ENCODE measurements around the gene TENT4B. TPM values are rescaled to one million over a fixed set of nuclear protein-coding genes. Genes with fewer than 3 reads are reported as not detected.
A peak's percentile ranks its signal among the peaks of the same experiment; 100 is the strongest.

Gene TENT4B
- total RNA-seq, 1 experiment from 2014 or later = 28.6 TPM

- peaks cover 17% of the 10 kb centered on the region for H3K36me3 Mint-ChIP-seq (ENCODE audit: insufficient read depth, unreplicated experiment)
- H3K4me3 Mint-ChIP-seq (ENCODE audit: unreplicated experiment) = peak overlapping the region; percentile 23
- ChIA-PET POLR2A (no interaction called here), CTCF (interaction anchor here (0.7 to 2.4 kb wide), 3 partner anchors 42 to 245 kb away, joined by 3 to 16 read pairs (median 3); partner anchors contain the start of gene CNEP1R1)
- Histone ChIP-seq H3K9me3 (no peaks in the 10 kb centered on the region), H3K36me3 (ENCODE audit: control insufficient read depth, insufficient read depth, low read length) (0 out of 2 replicates have a peak, but pooled peaks cover 2% of the 10 kb centered on the region), H3K4me3 (ENCODE audit: low read depth, low read length) (no peak overlapping the region), H3K4me1 (peaks cover 45% of the 10 kb centered on the region), H3K27me3 (replicated peaks; ENCODE audit: control insufficient read depth, insufficient read depth, low read length) (no peaks in the 10 kb centered on the region)
- no peaks in the 10 kb centered on the region for H3K27me3 Mint-ChIP-seq (ENCODE audit: insufficient read depth, unreplicated experiment)
- H3K9me3 Mint-ChIP-seq (ENCODE audit: unreplicated experiment) = no peaks in the 10 kb centered on the region
- H3K27ac Mint-ChIP-seq (ENCODE audit: unreplicated experiment) = peak overlapping the region; percentile 94
- H3K4me1 Mint-ChIP-seq (ENCODE audit: low read depth, unreplicated experiment) = peaks cover 39% of the 10 kb centered on the region
- TF ChIP-seq, protein P1, sequence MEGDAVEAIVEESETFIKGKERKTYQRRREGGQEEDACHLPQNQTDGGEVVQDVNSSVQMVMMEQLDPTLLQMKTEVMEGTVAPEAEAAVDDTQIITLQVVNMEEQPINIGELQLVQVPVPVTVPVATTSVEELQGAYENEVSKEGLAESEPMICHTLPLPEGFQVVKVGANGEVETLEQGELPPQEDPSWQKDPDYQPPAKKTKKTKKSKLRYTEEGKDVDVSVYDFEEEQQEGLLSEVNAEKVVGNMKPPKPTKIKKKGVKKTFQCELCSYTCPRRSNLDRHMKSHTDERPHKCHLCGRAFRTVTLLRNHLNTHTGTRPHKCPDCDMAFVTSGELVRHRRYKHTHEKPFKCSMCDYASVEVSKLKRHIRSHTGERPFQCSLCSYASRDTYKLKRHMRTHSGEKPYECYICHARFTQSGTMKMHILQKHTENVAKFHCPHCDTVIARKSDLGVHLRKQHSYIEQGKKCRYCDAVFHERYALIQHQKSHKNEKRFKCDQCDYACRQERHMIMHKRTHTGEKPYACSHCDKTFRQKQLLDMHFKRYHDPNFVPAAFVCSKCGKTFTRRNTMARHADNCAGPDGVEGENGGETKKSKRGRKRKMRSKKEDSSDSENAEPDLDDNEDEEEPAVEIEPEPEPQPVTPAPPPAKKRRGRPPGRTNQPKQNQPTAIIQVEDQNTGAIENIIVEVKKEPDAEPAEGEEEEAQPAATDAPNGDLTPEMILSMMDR (IDR thresholded peaks at IDR 0.05; ENCODE audit: insufficient read depth in 1 of 2, low read depth in 1 of 2, low read length in 1 of 2, severe bottlenecking in 1 of 2, unreplicated experiment in 1 of 2) = no peak
- no TSS peak for BruUV-seq (replicated peaks)
- intact Hi-C loops (cut with micrococcal nuclease; ENCODE audit: unreplicated experiment) = loop anchor here (1.0 kb wide), 1 partner anchor 48 kb away; no protein-coding TSS in a partner anchor
- no peak for DNase-seq
Measured at GRCh38 chr16:50203681-50204080, 50.6 kb downstream of the TENT4B start.

DNA sequence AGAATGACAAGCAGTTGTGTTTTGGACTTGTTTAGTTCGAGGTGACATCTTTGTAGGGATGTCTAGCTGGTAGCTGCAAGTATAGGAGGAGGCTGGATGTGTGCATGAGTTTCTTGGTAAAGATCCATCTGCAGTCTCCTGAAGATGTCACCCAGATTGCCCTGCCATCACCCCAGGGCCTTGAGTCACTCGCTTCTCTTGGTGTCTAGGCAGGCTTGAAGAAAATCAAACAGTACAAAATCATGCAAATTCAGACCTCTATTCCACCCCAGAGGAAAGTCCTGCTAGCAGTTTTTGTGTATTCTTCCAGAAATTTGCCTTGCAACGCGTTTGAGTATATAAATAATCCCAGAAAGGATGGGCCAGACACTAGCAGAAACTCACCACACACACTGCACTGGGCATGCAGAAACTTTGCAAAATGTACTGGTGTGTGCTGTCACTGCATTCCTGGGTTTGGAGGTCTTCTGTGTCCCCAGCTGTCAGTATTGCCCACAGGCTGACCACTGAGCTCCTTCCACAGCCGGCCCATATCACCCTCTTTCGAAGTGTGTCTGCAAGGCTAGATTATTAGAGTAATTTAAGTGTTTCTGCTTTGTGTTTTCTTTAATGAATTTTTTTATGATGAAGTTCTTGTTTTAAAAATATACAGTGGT lies 51.5 kb downstream of the TENT4B start:
- intact Hi-C loops (cut with micrococcal nuclease; ENCODE audit: unreplicated experiment) = no loop called here
- H3K27ac Mint-ChIP-seq (ENCODE audit: unreplicated experiment) = peak overlapping the region; percentile 94
- Histone ChIP-seq H3K27me3 (replicated peaks; ENCODE audit: control insufficient read depth, insufficient read depth, low read length) (no peaks in the 10 kb centered on the region), H3K9me3 (no peaks in the 10 kb centered on the region), H3K4me1 (peaks cover 48% of the 10 kb centered on the region), H3K36me3 (ENCODE audit: control insufficient read depth, insufficient read depth, low read length) (0 out of 2 replicates have a peak, but pooled peaks cover 2% of the 10 kb centered on the region), H3K4me3 (ENCODE audit: low read depth, low read length) (no peak overlapping the region)
- no TSS peak for BruUV-seq (replicated peaks)
- TF ChIP-seq, protein P1 (IDR thresholded peaks at IDR 0.05; ENCODE audit: insufficient read depth in 1 of 2, low read depth in 1 of 2, low read length in 1 of 2, severe bottlenecking in 1 of 2, unreplicated experiment in 1 of 2) = no peak
- peaks cover 32% of the 10 kb centered on the region for H3K4me1 Mint-ChIP-seq (ENCODE audit: low read depth, unreplicated experiment)
- H3K36me3 Mint-ChIP-seq (ENCODE audit: insufficient read depth, unreplicated experiment) = peaks cover 17% of the 10 kb centered on the region
- no peaks in the 10 kb centered on the region for H3K27me3 Mint-ChIP-seq (ENCODE audit: insufficient read depth, unreplicated experiment)
- H3K4me3 Mint-ChIP-seq (ENCODE audit: unreplicated experiment) = peak overlapping the region; percentile 23
- no peak for DNase-seq
- CTCF ChIA-PET = interaction anchor here (2.4 kb wide), 1 partner anchor 180 kb away, joined by 16 read pairs; the partner anchor contains the start of gene CNEP1R1
- POLR2A ChIA-PET = no interaction called here
- no peaks in the 10 kb centered on the region for H3K9me3 Mint-ChIP-seq (ENCODE audit: unreplicated experiment)

DNA sequence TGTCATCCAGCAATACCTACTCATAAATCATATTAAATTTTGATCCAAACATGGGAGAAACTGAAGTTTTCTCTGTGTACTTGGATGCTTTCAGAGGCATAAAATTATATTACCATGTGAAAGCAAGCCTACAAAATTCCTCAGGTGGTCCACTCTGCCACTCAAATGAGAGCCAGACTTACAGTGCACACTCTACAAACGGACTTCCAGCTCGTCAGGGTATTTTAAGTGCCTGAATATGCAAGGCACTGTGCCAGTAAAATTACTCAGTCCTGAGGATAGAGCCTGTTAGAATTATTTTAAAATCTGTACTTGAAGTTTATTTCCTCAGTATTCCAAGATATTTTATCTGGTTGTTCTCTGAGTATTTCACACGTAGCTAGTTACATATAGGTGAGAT lies 54.5 kb downstream of the TENT4B start:
- Histone ChIP-seq H3K9me3 (no peaks in the 10 kb centered on the region), H3K4me3 (ENCODE audit: low read depth, low read length) (no peak overlapping the region), H3K27me3 (replicated peaks; ENCODE audit: control insufficient read depth, insufficient read depth, low read length) (no peaks in the 10 kb centered on the region), H3K4me1 (peaks cover 50% of the 10 kb centered on the region), H3K36me3 (ENCODE audit: control insufficient read depth, insufficient read depth, low read length) (0 out of 2 replicates have a peak, but pooled peaks cover 2% of the 10 kb centered on the region)
- Mint-ChIP-seq H3K36me3 (ENCODE audit: insufficient read depth, unreplicated experiment) (peaks cover 31% of the 10 kb centered on the region), H3K27me3 (ENCODE audit: insufficient read depth, unreplicated experiment) (no peaks in the 10 kb centered on the region), H3K4me3 (ENCODE audit: unreplicated experiment) (no peak overlapping the region), H3K27ac (ENCODE audit: unreplicated experiment) (no peak overlapping the region), H3K9me3 (ENCODE audit: unreplicated experiment) (no peaks in the 10 kb centered on the region), H3K4me1 (ENCODE audit: low read depth, unreplicated experiment) (peaks cover 45% of the 10 kb centered on the region)
- no peak for DNase-seq
- intact Hi-C loops (cut with micrococcal nuclease; ENCODE audit: unreplicated experiment) = no loop called here
- ChIA-PET POLR2A (no interaction called here), CTCF (interaction anchor here (1.9 kb wide), 1 partner anchor 182 kb away, joined by 11 read pairs; the partner anchor contains the start of gene CNEP1R1)
- BruUV-seq (replicated peaks) = no TSS peak
- TF ChIP-seq, protein P1 (IDR thresholded peaks at IDR 0.05; ENCODE audit: insufficient read depth in 1 of 2, low read depth in 1 of 2, low read length in 1 of 2, severe bottlenecking in 1 of 2, unreplicated experiment in 1 of 2) = no peak
